Thyroid gland (tissue), 4 donors: ENCODE results near the gene ATXN7.

Experiments
- POLR2A ChIP-seq, 2 donors: fragments of 450-650 bp; IDR thresholded peaks; one replicate each; pipeline ENCODE4 v1.6.1; 2017; ENCODE audit warnings: antibody characterized with exemption in 2 of 2, mild to moderate bottlenecking in 2 of 2, moderate library complexity in 1 of 2
- TF ChIP-seq, protein P1 (sequence below), 6 experiments: fragments of 200-600 bp in 3 of 6; fragments of 450-650 bp in 3 of 6; sonication (generic) in 3 of 6; IDR thresholded peaks; one replicate each; pipeline ENCODE4 v1.5.1; 2016 to 2019; ENCODE audit warnings: antibody characterized with exemption in 6 of 6, mild to moderate bottlenecking in 2 of 6, inconsistent platforms in 1 of 6, moderate library complexity in 1 of 6

DNA sequence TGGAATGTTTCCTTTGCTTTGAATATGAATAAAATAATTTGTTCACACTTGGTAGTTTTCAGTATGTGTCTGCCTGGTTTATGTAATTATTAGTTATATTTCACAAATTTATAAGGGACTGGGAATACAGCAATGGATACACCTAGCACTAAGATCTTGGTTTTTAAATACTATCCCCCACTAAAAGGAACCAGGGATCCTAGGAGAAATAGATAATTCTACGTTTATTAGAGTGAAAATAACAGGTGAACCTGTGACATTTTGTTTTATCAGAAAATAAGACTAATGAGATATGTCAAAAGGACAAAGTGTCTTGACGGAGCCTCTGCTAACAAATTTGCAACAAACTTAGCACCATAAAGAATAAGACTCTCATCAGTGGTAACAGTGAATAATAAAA lies 156.2 kb downstream of the ATXN7 start:
- TF ChIP-seq, protein P1, sequence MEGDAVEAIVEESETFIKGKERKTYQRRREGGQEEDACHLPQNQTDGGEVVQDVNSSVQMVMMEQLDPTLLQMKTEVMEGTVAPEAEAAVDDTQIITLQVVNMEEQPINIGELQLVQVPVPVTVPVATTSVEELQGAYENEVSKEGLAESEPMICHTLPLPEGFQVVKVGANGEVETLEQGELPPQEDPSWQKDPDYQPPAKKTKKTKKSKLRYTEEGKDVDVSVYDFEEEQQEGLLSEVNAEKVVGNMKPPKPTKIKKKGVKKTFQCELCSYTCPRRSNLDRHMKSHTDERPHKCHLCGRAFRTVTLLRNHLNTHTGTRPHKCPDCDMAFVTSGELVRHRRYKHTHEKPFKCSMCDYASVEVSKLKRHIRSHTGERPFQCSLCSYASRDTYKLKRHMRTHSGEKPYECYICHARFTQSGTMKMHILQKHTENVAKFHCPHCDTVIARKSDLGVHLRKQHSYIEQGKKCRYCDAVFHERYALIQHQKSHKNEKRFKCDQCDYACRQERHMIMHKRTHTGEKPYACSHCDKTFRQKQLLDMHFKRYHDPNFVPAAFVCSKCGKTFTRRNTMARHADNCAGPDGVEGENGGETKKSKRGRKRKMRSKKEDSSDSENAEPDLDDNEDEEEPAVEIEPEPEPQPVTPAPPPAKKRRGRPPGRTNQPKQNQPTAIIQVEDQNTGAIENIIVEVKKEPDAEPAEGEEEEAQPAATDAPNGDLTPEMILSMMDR (IDR thresholded peaks at IDR 0.05) = no peak
- no peak for TF ChIP-seq POLR2A (IDR thresholded peaks at IDR 0.05)
